Tibial nerve (tissue), 3 donors: ENCODE measurements around the gene SLC5A5.

ENCODE experiments used
- EP300 ChIP-seq, 2 donors: sonication (generic); formaldehyde crosslinking; IDR thresholded peaks; one replicate each; pipeline ENCODE4 v1.6.1; 2017; ENCODE audit warnings: antibody characterized with exemption in 2 of 2, mild to moderate bottlenecking in 1 of 2
- POLR2A ChIP-seq, 2 donors: fragments of 450-650 bp; IDR thresholded peaks; one replicate each; pipeline ENCODE4 v1.6.1; 2017; ENCODE audit warnings: antibody characterized with exemption in 2 of 2, mild to moderate bottlenecking in 2 of 2, moderate library complexity in 2 of 2

DNA sequence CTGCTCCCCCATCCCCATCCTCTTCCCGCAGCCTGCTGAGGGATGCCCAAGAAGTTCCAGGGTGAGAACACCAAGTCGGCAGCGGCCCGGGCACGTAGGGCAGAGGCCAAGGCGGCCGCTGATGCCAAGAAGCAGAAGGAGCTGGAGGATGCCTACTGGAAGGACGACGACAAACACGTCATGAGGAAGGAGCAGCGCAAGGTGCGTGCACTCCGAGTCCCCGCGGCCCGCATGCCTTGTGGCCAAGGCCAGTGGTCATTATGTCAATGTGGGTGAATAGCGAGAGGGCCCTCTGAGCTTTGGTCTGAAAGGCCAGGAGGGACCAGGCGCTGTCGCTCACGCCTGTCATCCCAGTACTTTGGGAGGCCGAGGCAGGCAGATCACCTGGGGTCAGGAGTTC is 64.6 kb downstream of the SLC5A5 start:
- TF ChIP-seq EP300 (IDR thresholded peaks at IDR 0.05) (no peak), POLR2A (IDR thresholded peaks at IDR 0.05) (no peak)
